Esophagus (tissue), 2 donors: Measurements from ENCODE around the gene TRMU. TPM values are rescaled to one million over a fixed set of nuclear protein-coding genes. Genes with fewer than 3 reads are reported as not detected.
"Not testable (repeated sequence)": the region's sequence is repeated elsewhere in the genome, so short reads cannot be mapped to it uniquely, and the experiment has no call there.

ENCODE experiments used
- H3K27ac ChIP-seq, 2 donors: one replicate each; pipeline ENCODE4 v1.5.1; 2013; ENCODE audit warnings: low read depth in 2 of 2, mild to moderate bottlenecking in 2 of 2, inconsistent platforms in 1 of 2, low read length in 1 of 2, moderate library complexity in 1 of 2
- H3K27me3 ChIP-seq, 2 donors: one replicate each; pipeline ENCODE4 v1.6.1; 2013; ENCODE audit warnings: low read length in 2 of 2, control low read depth in 1 of 2, mild to moderate bottlenecking in 1 of 2; ENCODE audit not compliant: insufficient read depth in 2 of 2, control insufficient read depth in 1 of 2
- H3K36me3 ChIP-seq, 2 donors: one replicate each; pipeline ENCODE4 v1.6.1; 2013; ENCODE audit warnings: low read length in 1 of 2; ENCODE audit not compliant: control insufficient read depth in 2 of 2, insufficient read depth in 2 of 2
- H3K4me1 ChIP-seq, 2 donors: one replicate each; pipeline ENCODE4 v1.6.1; 2013; ENCODE audit warnings: low read length in 1 of 2; ENCODE audit not compliant: control insufficient read depth in 2 of 2, insufficient read depth in 2 of 2
- H3K4me3 ChIP-seq, 2 donors: one replicate each; pipeline ENCODE4 v1.5.1; 2013; ENCODE audit warnings: low read length in 2 of 2, mild to moderate bottlenecking in 2 of 2, low read depth in 1 of 2, moderate library complexity in 1 of 2
- H3K9me3 ChIP-seq, 2 donors: one replicate each; pipeline ENCODE4 v1.6.1; 2013; ENCODE audit warnings: mild to moderate bottlenecking in 2 of 2, low read depth in 1 of 2, low read length in 1 of 2, moderate library complexity in 1 of 2; ENCODE audit not compliant: control insufficient read depth in 2 of 2, insufficient read depth in 1 of 2
- WGBS, 2 donors: extraction: QIAGEN DNeasy Blood & Tissue Kit; methylation state at CpG; one replicate each; pipeline ENCODE4 v1.1.7; 2013; 5-methylcytosine and 5-hydroxymethylcytosine counted together
- polyA plus RNA-seq, 2 donors: library from polyadenylated mRNA; stranded (reverse); fragments of 200-250 nt; gene quantifications; one replicate each; pipeline ENCODE4 v1.2.3, GENCODE V29; 2013
- donor health status: healthy with polysubstance abuse.
- donor health status: Bipolar disorder and iron deficiency.

The TRMU gene
- polyA plus RNA-seq, 2 donors = 24.3 to 32.4 TPM

DNA sequence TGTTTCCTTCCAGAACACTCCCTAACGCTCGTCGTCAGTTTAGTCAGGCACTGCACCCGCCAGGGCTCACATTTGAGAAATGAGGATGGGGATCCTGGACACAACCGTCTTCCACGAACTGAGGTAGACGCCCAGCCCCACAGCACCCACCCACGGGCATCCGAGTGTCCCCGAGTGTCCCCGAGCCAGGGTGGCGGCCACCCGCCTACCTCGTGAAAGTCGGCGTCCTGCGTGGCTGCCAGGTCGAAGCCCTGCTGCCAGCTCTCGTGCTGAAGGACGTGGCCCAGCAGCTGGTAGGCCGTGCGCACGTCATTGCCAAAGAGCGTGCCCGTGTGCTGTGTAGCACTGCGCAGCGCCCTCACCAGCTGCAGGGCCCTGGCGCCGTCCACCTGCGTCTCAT lies 53.6 kb downstream of the TRMU start:
- WGBS, 2 donors = 91 to 92% methylated on average over 30 of the region's 30 CpGs
- Histone ChIP-seq H3K4me1 (peaks cover 0 to 8% of the 10 kb centered on the region in 2 donors), H3K27ac (no peak overlapping the region), H3K9me3 (peaks cover 0 to 3% of the 10 kb centered on the region in 2 donors), H3K36me3 (peaks cover 0 to 34% of the 10 kb centered on the region in 2 donors), H3K27me3 (no peaks in the 10 kb centered on the region), H3K4me3 (no peak overlapping the region)

DNA sequence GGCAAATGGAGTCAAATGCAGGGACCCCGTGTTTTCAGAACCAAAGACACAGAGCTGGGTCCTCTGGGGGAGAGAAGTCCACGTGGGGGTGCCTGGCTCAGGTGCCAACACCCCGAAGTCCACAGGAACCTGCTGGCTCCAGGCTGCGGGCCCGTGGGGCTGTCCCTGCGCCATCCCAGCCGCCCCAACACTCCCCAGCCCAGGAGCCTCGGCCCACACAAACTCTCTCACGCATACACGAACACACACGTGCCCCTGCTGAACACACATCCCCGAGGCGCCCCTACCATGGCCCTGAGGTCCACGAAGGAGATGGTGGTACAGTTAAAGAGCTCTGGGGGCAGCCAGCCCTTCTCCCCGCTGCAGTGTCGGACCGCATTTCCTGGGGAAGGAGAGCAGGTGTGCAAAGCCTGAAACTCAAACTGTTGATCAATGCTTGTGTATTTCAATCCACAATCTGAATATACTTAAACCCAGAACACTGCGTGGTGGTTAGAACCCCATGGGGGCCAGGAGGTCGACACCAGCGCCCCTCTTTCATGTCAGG lies 54.7 kb downstream of the TRMU start:
- H3K27ac ChIP-seq = peak overlapping the region in 1 of 2 donors; percentile 69
- H3K36me3 ChIP-seq = peaks cover 0 to 33% of the 10 kb centered on the region in 2 donors
- peaks cover 0 to 3% of the 10 kb centered on the region in 2 donors for H3K9me3 ChIP-seq
- 77 to 80% methylated on average over 20 of the region's 20 CpGs for WGBS, 2 donors
- H3K4me1 ChIP-seq = peaks cover 0 to 8% of the 10 kb centered on the region in 2 donors
- H3K4me3 ChIP-seq = no peak overlapping the region
- no peaks in the 10 kb centered on the region for H3K27me3 ChIP-seq

DNA sequence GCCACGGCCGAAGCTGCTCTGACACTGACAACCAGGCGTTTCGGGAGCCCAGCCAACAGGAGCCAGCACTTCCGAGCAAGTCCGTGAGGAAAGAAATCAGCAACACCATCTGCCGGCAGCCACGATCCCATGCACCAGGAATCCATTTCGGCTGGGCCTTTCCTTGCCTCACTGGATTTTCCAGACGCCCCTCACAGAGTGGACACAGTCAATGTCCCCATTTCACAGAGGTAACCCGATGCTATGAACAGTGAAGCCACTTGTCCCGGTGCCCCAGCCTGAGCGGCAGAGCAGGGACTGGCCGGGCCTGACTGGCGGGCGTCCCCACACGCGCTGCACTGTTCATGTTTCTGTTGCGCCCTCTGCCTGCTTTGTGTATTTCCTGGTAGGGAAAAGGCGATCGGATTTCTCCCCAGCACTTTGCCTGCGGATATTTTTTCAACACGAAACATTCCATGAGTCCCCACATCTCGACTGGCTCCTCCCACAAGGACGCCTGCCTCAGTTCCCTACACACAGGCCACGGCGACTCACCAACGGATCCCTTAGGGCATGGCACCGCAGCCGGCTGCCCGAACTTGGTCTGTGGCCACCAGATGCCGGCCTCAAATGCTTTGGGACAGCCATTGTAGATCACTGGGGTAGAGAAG lies 55.3 kb downstream of the TRMU start:
- Histone ChIP-seq H3K9me3 (peaks cover 0 to 3% of the 10 kb centered on the region in 2 donors), H3K4me3 (peak overlapping the region in 1 of 2 donors; percentile 22), H3K27me3 (no peaks in the 10 kb centered on the region), H3K4me1 (peaks cover 0 to 8% of the 10 kb centered on the region in 2 donors), H3K36me3 (peaks cover 0 to 38% of the 10 kb centered on the region in 2 donors), H3K27ac (peak overlapping the region; percentile 69 to 75)
- WGBS, 2 donors = 51 to 53% methylated on average over 32 of the region's 32 CpGs

DNA sequence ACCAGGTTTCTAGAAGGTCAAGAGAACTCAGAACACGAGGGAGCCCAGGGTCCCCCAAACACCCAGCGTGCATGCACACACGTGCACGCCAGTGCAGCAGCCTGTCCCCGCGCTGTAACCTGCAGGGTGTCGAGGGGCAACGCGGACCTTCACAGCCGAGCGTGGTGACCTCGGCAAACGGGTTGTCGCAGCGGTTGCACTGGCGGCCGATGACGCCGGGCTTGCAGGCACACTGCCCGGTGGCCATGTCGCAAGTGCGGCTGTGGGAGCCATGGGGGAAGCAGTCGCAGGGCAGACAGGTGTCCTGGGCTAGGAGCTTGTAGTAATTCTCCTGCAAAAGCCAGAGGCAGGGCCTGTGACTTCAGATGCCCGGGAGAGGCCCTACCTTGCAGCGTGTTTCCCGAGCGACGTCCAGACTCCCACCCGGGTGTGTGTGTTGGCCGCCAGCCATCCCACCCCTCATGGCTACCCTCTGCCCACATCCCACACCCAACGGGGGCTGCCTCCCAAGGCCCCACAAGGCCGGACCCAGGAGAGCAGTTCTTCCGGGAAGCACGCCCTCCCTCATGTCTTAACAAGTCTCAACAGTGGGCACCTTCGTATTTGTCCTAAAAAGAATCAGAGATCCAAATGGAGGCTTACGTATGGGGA lies 56.1 kb downstream of the TRMU start:
- Histone ChIP-seq H3K36me3 (peaks cover 0 to 34% of the 10 kb centered on the region in 2 donors), H3K27ac (no peak overlapping the region), H3K9me3 (no peaks in the 10 kb centered on the region), H3K4me3 (no peak overlapping the region), H3K27me3 (no peaks in the 10 kb centered on the region), H3K4me1 (peaks cover 0 to 8% of the 10 kb centered on the region in 2 donors)
- WGBS, 2 donors = 80 to 85% methylated on average over 34 to 36 of the region's 36 CpGs

GRCh38 chr22:46392137-46392844 lies 56.8 kb downstream of the TRMU start:
- Histone ChIP-seq H3K4me3 (no peak overlapping the region), H3K4me1 (peaks cover 0 to 8% of the 10 kb centered on the region in 2 donors), H3K36me3 (peaks cover 0 to 34% of the 10 kb centered on the region in 2 donors), H3K9me3 (no peaks in the 10 kb centered on the region), H3K27ac (peak overlapping the region in 1 of 2 donors; percentile 17), H3K27me3 (no peaks in the 10 kb centered on the region)
- 67 to 76% methylated on average over 16 of the region's 16 CpGs for WGBS, 2 donors

DNA sequence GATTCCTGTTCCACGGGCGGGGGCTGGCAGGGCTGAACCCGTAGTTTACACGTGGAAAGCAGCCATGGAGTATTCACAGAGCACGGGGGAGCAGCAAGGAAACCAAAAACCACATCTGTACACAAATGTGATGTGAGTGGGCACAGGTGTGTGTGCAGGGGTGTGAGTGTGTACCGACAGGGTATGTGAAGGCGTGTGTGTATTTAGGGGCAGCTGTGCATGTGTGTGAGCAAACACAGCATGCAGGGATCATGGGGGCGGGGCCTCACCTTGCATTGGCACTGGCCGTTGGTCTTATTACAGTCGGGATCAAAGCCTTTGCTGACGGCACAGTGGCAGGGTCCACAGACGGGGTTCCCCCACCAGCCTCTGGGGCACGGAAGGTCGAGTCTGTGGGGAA lies 58.4 kb downstream of the TRMU start:
- Histone ChIP-seq H3K4me3 (no peak overlapping the region), H3K4me1 (peaks cover 0 to 8% of the 10 kb centered on the region in 2 donors), H3K27ac (no peak overlapping the region), H3K9me3 (no peaks in the 10 kb centered on the region), H3K36me3 (peaks cover 0 to 36% of the 10 kb centered on the region in 2 donors), H3K27me3 (no peaks in the 10 kb centered on the region)
- 60 to 61% methylated on average over 14 of the region's 14 CpGs for WGBS, 2 donors

- Histone ChIP-seq H3K9me3 (no peaks in the 10 kb centered on the region), H3K27ac (no peak overlapping the region), H3K36me3 (peaks cover 0 to 40% of the 10 kb centered on the region in 2 donors), H3K4me1 (peaks cover 0 to 8% of the 10 kb centered on the region in 2 donors), H3K4me3 (no peak overlapping the region), H3K27me3 (no peaks in the 10 kb centered on the region)
- WGBS, 2 donors = 88 to 90% methylated on average over 14 of the region's 14 CpGs
Measured at GRCh38 chr22:46394622-46395021, 59.1 kb downstream of the TRMU start.

DNA sequence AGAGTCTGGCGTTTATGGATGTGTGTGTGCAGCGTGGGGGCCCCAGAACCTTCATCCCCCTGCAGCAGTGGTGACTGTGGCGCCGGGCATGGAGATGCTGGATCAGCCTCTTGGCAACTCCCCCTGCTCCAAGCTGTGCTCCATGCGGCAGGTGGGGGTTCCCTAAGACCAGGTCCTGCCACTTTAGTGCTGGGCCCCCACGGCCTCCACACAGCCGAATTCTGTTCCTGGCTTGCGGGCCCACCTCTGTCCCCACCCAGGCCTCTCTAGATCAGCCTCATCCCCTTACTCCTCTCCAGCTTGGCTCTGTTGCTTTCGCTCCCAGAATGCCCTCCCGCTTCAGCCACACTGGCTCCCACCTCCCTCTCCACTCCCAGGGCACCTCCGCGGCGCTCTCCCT lies 59.6 kb downstream of the TRMU start:
- Histone ChIP-seq H3K4me1 (peaks cover 0 to 7% of the 10 kb centered on the region in 2 donors), H3K27ac (no peak overlapping the region), H3K9me3 (no peaks in the 10 kb centered on the region), H3K36me3 (peaks cover 0 to 41% of the 10 kb centered on the region in 2 donors), H3K4me3 (no peak overlapping the region), H3K27me3 (no peaks in the 10 kb centered on the region)
- 91 to 92% methylated on average over 13 of the region's 13 CpGs for WGBS, 2 donors

DNA sequence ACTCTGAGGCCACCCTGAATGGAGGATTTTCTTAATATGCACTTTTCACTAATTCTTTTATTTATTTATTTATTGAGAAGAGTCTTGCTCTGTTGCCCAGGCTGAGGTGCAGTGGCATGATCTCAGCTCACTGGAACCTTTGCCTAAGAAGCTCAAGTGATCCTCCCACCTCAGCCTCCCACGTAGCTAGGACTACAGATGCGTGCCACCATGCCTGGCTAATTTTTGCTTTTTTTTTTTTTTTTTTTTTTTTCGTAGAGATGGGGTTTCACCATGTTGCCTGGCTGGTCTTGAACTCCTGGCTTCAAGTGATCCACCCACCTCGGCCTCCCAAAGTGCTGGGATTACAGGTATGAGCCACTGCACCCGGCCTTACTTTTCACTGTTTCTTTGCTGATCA lies 61.5 kb downstream of the TRMU start:
- H3K27me3 ChIP-seq, H3K27ac ChIP-seq, H3K4me3 ChIP-seq, H3K9me3 ChIP-seq, H3K4me1 ChIP-seq: not testable (repeated sequence)
- H3K36me3 ChIP-seq = peaks cover 0 to 37% of the 10 kb centered on the region in 2 donors
- 81 to 87% methylated on average over 5 of the region's 5 CpGs for WGBS, 2 donors
